K562 (cell line): ENCODE results near the gene ZNF668. TPM values are rescaled to one million over a fixed set of nuclear protein-coding genes. Genes with fewer than 3 reads are reported as not detected.

ENCODE experiments used
- CREB1 ChIP-seq, 2 experiments: sonication (generic) in 1 of 2; formaldehyde crosslinking in 1 of 2; IDR thresholded peaks; 2 replicates each; pipeline versions ENCODE4 v1.6.1 to v1.8.0; 2012 to 2022; ENCODE audit warnings: inconsistent platforms in 1 of 2, mild to moderate bottlenecking in 1 of 2, missing genetic modification reagents in 1 of 2, moderate library complexity in 1 of 2
- DDX20 ChIP-seq: fragments of 450-650 bp; IDR thresholded peaks from 2 replicates; pipeline ENCODE4 v1.6.1; 2016; ENCODE audit warnings: missing genetic modification characterization, low read depth, mild to moderate bottlenecking, missing compliant biosample characterization, moderate library complexity
- DIDO1 ChIP-seq: fragments of 450-650 bp; IDR thresholded peaks from 2 replicates; pipeline ENCODE4 v1.6.1; 2016; ENCODE audit warnings: low read depth, missing biosample characterization, missing genetic modification characterization
- FUS ChIP-seq: fragments of 200-400 bp; formaldehyde crosslinking; optimal IDR thresholded peaks from 2 replicates; pipeline ENCODE3; 2017; ENCODE audit warnings: low read depth, low read length
- HNRNPLL ChIP-seq: fragments of 200-400 bp; formaldehyde crosslinking; IDR thresholded peaks from 2 replicates; pipeline ENCODE4 v1.6.1; 2017; ENCODE audit warnings: low read length, low read depth, mild to moderate bottlenecking; ENCODE audit not compliant: poor library complexity, severe bottlenecking
- HSF4 ChIP-seq: fragments of 250-450 bp; sonication (Bioruptor Pico); IDR thresholded peaks from 2 replicates; pipeline ENCODE4 v2.1.2; 2022; ENCODE audit warnings: mild to moderate bottlenecking, moderate library complexity, borderline replicate concordance
- MLX ChIP-seq, 2 experiments: fragments of 450-650 bp in 1 of 2; sonication (generic) in 1 of 2; formaldehyde crosslinking; conservative IDR thresholded peaks; 2 replicates each; pipeline versions ENCODE4 v1.4.0 to v1.8.1; 2020 to 2022; ENCODE audit warnings: mild to moderate bottlenecking in 1 of 2, missing genetic modification reagents in 1 of 2
- NONO ChIP-seq, 2 experiments: fragments of 200-400 bp in 1 of 2; fragments of 450-650 bp in 1 of 2; formaldehyde crosslinking in 1 of 2; IDR thresholded peaks; 2 replicates each; pipeline ENCODE4 v1.6.1; 2017; ENCODE audit warnings: low read depth in 2 of 2, mild to moderate bottlenecking in 2 of 2, moderate library complexity in 2 of 2, low read length in 1 of 2
- ZFX ChIP-seq: sonication (generic); formaldehyde crosslinking; IDR thresholded peaks from 2 replicates; pipeline ENCODE4 v1.8.0; 2022; ENCODE audit warnings: mild to moderate bottlenecking, missing genetic modification reagents, moderate library complexity
- polyA plus RNA-seq, 8 experiments: library from polyadenylated mRNA; depleted of rRNA in 4 of 8; stranded (reverse) in 5 of 8; unstranded in 3 of 8; fragments of >200 nt; fragmentation: Nextera tagmentation in 2 of 8; fragmentation: Illumina TruSeq in 1 of 8; extraction: Ambion mirVana in 2 of 8; extraction: Trizol in 1 of 8; gene quantifications; 2 replicates each; pipeline versions ENCODE4 v1.2.1 to v1.2.3, GENCODE V29; 2011 to 2014; ENCODE audit warnings: inconsistent platforms in 1 of 8, missing spikeins in 1 of 8
- total RNA-seq, 7 experiments: library from RNA; depleted of rRNA in 6 of 7; stranded (reverse); fragments of >200 nt in 6 of 7; fragmentation: Illumina TruSeq in 2 of 7; extraction: Trizol in 2 of 7; gene quantifications; 2 replicates each; pipeline versions ENCODE4 v1.2.1 to v1.2.3, GENCODE V29; 2011 to 2021; ENCODE audit warnings: low replicate concordance in 1 of 7
- TF ChIP-seq, protein P1 (sequence below), 2 experiments: fragments of 450-650 bp; formaldehyde crosslinking in 1 of 2; IDR thresholded peaks; 2 replicates each; pipeline versions ENCODE4 v1.4.0 to v1.6.1; 2014 to 2020; ENCODE audit warnings: mild to moderate bottlenecking in 2 of 2, borderline replicate concordance in 1 of 2, low read depth in 1 of 2

Gene ZNF668
- total and polyA plus RNA-seq, 9 of the 15 experiments (the other 6 are each of a cell fraction or from before 2014, with no cell fraction given): 0.04 to 15.3 (median 3.8) TPM; not detected in 1

DNA sequence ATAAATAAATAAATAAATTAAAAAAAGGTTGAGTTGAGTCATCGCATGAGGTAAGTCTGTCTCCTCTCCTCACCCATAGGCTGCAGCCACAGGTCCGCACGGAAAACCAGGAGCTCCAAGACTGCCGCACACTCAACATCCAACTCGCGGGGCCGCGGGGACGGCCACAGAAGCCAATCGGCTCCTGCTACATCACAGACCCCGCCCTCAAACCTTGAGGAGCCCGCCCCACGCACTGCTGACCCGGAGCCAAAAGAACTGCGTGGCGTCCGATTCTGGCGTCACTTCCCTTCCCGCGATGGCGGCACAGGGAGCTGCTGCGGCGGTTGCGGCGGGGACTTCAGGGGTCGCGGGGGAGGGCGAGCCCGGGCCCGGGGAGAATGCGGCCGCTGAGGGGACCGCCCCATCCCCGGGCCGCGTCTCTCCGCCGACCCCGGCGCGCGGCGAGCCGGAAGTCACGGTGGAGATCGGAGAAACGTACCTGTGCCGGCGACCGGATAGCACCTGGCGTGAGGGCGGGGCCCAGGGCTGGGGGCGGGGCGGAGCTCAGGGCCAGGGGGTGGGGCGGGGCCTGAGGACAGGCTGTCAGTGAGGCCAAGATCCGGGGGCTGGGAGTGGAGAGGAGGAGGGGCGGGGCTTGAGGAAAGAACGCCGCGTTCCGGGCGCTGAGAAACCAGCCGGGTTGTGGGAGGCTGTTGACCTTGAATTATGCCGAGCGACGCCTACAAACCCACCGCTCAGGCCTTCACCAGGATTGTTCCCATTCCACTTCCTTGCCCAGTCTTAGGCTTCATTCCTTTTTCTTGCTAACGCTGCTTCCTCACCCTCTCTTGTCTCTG is 43.6 kb upstream of the ZNF668 start, which contains the start of gene KAT8 (continued):
- TF ChIP-seq, protein P1, sequence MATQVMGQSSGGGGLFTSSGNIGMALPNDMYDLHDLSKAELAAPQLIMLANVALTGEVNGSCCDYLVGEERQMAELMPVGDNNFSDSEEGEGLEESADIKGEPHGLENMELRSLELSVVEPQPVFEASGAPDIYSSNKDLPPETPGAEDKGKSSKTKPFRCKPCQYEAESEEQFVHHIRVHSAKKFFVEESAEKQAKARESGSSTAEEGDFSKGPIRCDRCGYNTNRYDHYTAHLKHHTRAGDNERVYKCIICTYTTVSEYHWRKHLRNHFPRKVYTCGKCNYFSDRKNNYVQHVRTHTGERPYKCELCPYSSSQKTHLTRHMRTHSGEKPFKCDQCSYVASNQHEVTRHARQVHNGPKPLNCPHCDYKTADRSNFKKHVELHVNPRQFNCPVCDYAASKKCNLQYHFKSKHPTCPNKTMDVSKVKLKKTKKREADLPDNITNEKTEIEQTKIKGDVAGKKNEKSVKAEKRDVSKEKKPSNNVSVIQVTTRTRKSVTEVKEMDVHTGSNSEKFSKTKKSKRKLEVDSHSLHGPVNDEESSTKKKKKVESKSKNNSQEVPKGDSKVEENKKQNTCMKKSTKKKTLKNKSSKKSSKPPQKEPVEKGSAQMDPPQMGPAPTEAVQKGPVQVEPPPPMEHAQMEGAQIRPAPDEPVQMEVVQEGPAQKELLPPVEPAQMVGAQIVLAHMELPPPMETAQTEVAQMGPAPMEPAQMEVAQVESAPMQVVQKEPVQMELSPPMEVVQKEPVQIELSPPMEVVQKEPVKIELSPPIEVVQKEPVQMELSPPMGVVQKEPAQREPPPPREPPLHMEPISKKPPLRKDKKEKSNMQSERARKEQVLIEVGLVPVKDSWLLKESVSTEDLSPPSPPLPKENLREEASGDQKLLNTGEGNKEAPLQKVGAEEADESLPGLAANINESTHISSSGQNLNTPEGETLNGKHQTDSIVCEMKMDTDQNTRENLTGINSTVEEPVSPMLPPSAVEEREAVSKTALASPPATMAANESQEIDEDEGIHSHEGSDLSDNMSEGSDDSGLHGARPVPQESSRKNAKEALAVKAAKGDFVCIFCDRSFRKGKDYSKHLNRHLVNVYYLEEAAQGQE (IDR thresholded peaks at IDR 0.05; ENCODE audit: borderline replicate concordance): no peak
- TF ChIP-seq, protein P1 (CRISPR knock-in tag; IDR thresholded peaks at IDR 0.05; ENCODE audit: low read depth): peak; percentile 71; the same call in 1 of the 2 replicates
- no peak for TF ChIP-seq DDX20 (tag)
- TF ChIP-seq MLX (CRISPR knock-in tag; conservative IDR thresholded peaks at IDR 0.05): no peak
- TF ChIP-seq NONO (IDR thresholded peaks at IDR 0.05; ENCODE audit: low read depth in 2 of 2, low read length in 1 of 2): peak; percentile 79 to 97; a peak in 3 of 4 replicates
- peak; percentile 30 for TF ChIP-seq HNRNPLL
- TF ChIP-seq ZFX (CRISPR knock-in tag): peak; percentile 65
- TF ChIP-seq DIDO1: peak; percentile 62
- TF ChIP-seq HSF4 (CRISPR knock-in tag): no peak
- peak; percentile 30 for TF ChIP-seq FUS
- TF ChIP-seq CREB1 (IDR thresholded peaks at IDR 0.05): peak; percentile 95
- peak; percentile 94 for TF ChIP-seq CREB1 (CRISPR knock-in tag; IDR thresholded peaks at IDR 0.05)
